Activated T-cell treated with anti-CD3 and anti-CD28 coated beads, Interleukin-2, amount 50 U/mL, for 72 hours (primary cell): ENCODE data around the gene ABHD12. TPM values are rescaled to one million over a fixed set of nuclear protein-coding genes. Genes with fewer than 3 reads are reported as not detected.

Experiments
- total RNA-seq, 2 donors: library from RNA; stranded (reverse); gene quantifications; one replicate each; pipeline ENCODE4 v1.2.3, GENCODE V29; 2022

ABHD12 gene
- total RNA-seq, 2 donors from 2014 or later: 25.5 to 26.5 TPM

Other genes with a start within 250 kb of the ABHD12 start
- 10 to 100 TPM; 55.3 to 58.7 TPM for gene ENTPD6, start 195.1 kb downstream of the ABHD12 start, total RNA-seq
- gene PYGB, start 142.8 kb downstream of the ABHD12 start, total RNA-seq: 10 to 100 TPM; 43.7 to 48.3 TPM
- gene GINS1, start 16.8 kb upstream of the ABHD12 start, total RNA-seq: 10 to 100 TPM; 22.4 to 24.3 TPM
- gene NINL, start 194.7 kb upstream of the ABHD12 start, total RNA-seq: 1 to 10 TPM; 4.8 to 5.2 TPM
- gene NANP, start 233.2 kb upstream of the ABHD12 start, total RNA-seq: 1 to 10 TPM; 3.8 to 4.3 TPM